ENCODE results near the gene PFDN5.
A peak's percentile ranks its signal among the peaks of the same experiment; 100 is the strongest.

PFDN5 gene

DNA sequence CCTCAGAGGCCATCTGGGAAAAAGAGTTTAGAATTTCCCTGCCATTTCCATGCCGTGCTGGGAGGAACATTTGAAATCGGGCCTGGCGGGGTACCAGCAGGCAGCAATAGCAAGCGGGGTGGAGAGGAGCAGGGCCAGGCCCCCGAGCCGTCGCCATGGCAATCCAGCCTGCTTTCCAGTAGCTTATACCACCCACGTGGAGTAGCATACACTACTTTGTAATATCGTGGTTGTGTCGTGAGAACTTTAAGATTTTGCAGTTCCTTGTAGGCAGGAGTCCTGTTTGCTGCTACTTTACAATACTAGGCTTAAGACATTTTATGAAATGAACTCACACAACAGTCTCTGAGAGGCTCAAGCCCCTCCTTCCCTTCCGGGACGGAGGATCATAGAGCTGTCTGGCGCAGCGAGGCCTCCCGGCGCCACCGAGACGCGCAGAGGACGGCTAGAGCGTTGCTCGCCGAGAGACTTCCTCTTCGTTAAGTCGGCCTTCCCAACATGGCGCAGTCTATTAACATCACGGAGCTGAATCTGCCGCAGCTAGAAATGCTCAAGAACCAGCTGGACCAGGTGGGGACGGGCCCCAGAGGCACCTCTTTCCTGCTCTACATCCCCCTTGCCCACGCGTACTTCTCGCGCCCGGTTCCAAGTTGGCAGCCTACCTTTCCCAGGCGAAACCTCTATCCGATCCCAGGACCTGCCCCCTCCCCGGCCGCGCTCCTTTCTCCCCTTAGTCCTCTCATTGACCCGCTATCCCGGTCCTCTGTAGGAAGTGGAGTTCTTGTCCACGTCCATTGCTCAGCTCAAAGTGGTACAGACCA lies at the start of gene PFDN5:
Gene PFDN5, plus strand, starts transcription at position 473 of the 821 bp plus-strand sequence. Its CDS starts 26 bp downstream, at position 499.
- TF ChIP-seq, protein P1, sequence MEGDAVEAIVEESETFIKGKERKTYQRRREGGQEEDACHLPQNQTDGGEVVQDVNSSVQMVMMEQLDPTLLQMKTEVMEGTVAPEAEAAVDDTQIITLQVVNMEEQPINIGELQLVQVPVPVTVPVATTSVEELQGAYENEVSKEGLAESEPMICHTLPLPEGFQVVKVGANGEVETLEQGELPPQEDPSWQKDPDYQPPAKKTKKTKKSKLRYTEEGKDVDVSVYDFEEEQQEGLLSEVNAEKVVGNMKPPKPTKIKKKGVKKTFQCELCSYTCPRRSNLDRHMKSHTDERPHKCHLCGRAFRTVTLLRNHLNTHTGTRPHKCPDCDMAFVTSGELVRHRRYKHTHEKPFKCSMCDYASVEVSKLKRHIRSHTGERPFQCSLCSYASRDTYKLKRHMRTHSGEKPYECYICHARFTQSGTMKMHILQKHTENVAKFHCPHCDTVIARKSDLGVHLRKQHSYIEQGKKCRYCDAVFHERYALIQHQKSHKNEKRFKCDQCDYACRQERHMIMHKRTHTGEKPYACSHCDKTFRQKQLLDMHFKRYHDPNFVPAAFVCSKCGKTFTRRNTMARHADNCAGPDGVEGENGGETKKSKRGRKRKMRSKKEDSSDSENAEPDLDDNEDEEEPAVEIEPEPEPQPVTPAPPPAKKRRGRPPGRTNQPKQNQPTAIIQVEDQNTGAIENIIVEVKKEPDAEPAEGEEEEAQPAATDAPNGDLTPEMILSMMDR (IDR thresholded peaks at IDR 0.05): no peak

DNA sequence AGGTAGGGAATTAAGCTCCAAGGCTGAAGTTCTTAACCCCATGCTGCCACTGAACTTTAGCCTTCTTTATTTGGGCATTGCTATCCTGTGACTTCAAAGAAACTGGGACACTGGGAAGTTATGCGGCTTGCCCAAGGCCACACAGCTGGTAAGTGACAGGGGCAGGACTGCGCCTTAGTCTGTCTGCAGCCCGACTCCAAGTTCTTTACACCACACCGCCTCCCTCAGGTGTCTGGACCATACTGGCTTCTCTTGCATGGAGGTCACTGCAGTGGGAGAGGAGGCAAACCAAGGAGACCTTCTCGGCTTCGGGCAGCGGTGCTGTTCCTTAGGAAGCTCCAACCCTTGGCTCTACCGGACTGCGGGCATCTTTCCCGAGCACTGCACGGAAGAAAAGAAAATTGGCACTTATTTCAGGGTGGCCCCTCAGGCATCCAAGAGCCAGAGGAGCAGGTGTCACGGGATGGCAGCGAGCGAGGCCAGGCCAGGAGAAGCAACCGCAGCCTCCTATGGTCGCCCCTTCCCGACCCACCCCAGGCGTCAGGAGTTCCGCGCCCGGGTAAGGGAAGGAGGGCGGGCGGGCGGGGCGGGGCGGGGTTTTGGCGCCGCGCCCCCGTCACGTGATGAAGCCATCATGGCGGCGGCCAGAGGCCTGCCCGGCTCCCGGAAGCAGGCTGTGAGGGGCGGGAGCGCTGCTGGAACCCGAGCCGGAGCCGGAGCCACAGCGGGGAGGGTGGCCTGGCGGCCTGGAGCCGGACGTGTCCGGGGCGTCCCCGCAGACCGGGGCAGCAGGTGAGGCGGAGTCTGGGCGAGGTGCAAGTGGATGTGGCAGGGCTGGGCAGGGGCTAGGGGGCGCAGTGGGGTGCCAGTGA lies 43.6 kb upstream of the PFDN5 start:
- TF ChIP-seq, protein P1 (IDR thresholded peaks at IDR 0.05): peak; percentile 42

DNA sequence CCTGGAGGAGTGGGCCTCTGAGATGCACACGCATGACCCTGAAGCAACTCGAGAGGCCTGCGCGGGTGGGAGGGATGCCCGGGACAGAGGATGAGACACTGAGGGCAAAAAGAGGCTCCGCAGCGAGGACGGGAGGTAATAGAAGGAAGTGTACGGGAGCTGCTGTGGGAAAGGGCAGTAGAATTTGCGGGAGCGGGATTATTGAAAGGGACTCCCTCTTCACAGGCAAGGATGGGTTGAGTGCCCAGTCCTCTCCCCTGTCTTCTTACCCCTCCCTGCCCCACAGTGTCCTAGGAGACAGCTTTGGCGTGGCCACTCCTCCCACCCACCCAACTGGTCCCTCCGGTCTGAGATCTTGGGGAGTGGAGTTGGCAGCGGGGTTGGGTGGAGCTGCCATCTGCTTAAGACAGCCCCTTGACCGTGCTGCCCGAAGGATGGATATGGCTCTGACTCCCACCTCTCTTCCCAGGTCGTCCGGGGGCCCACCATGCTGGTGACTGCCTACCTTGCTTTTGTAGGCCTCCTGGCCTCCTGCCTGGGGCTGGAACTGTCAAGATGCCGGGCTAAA lies 42.9 kb upstream of the PFDN5 start:
- TF ChIP-seq, protein P1 (IDR thresholded peaks at IDR 0.05): no peak

DNA sequence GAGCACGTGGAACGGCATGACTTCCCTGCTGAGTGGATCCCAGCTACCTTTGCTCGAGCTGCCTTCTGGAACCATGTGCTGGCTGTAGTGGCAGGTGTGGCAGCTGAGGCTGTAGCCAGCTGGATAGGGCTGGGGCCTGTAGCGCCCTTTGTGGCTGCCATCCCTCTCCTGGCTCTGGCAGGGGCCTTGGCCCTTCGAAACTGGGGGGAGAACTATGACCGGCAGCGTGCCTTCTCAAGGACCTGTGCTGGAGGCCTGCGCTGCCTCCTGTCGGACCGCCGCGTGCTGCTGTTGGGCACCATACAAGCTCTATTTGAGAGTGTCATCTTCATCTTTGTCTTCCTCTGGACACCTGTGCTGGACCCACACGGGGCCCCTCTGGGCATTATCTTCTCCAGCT lies 42.0 kb upstream of the PFDN5 start:
- TF ChIP-seq, protein P1 (IDR thresholded peaks at IDR 0.05): no peak

DNA sequence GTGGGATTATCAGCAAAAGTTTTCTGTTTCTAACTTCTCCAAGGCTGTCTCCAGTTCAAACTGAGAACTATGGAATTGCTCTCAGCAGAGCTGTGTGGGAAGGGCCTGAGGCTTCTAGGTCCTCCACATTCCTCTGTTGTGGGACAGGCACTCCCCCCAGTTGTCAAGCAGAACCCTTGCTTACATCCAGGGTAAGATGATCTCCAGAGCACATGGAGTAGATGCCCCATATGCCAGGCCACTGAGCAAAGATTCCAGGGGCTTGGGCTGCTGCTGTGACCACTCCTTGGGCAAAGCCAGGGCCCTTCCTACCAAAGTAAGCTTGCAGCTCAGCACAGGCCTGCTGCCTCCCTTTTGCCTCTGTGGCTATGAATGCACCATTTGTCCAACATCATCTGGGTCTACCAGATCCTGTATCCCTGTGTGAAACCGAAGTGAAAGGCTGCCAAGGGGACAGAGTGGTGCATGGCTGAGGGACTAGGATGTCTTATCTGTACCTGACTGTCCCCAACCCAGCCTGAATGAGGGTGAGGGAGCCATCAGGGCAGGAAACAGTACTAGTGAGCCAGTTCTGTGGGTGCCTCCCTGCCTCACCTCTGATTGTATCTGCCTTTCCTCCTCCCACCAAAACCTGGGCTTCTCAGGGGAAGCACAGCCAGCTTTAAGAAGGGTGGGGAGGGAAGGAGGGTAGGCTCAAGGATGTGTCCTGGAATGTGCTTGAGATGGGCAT lies 40.4 kb upstream of the PFDN5 start:
- TF ChIP-seq, protein P1 (IDR thresholded peaks at IDR 0.05): no peak

DNA sequence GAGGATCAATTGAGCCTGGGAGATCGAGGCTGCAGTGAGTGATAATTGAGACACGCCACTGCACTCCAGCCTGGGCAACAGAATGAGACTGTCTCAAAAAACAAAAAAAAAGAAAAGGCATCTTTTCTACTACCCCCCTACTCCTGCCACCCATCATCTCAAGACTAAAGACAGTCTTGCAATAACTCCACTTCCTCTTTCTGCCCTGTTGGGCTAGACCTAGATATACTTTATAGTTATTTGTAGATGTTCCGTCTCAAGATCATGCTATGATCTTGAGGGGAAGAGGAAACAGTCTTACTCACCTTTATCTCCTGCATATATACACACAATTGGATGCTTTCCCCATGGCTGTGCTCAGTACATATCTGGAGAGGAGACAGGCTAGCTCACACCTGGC lies 39.3 kb upstream of the PFDN5 start:
- TF ChIP-seq, protein P1 (IDR thresholded peaks at IDR 0.05): no peak
